Neural cell (in vitro differentiated cells): ENCODE data around the gene SLC66A1.
"Not testable (repeated sequence)": the region's sequence is repeated elsewhere in the genome, so short reads cannot be mapped to it uniquely, and the experiment has no call there.

Source experiments
- CTCF ChIP-seq: fragments of 450-650 bp; IDR thresholded peaks from 2 replicates; pipeline ENCODE4 v1.5.1; 2014; ENCODE audit warnings: antibody characterized with exemption, mild to moderate bottlenecking, moderate library complexity; ENCODE audit not compliant: poor library complexity, severe bottlenecking
- EZH2 ChIP-seq: fragments of 200-600, 300-800 bp; shearing (Covaris generic), sonication (generic); IDR thresholded peaks from 2 replicates; pipeline ENCODE4 v1.6.1; 2014; ENCODE audit warnings: antibody characterized with exemption, low read length, borderline replicate concordance, mild to moderate bottlenecking; ENCODE audit not compliant: insufficient read depth, poor library complexity, severe bottlenecking
- MXI1 ChIP-seq: fragments of 450-650 bp; conservative IDR thresholded peaks from 2 replicates; pipeline ENCODE4 v1.6.1; 2014; ENCODE audit warnings: antibody characterized with exemption, mild to moderate bottlenecking; ENCODE audit not compliant: poor library complexity, severe bottlenecking
- POLR2AphosphoS5 ChIP-seq: IDR thresholded peaks from 2 replicates; pipeline ENCODE4 v1.6.1; 2012
- RAD21 ChIP-seq: fragments of 450-650 bp; conservative IDR thresholded peaks from 2 replicates; pipeline ENCODE4 v1.6.1; 2014; ENCODE audit warnings: antibody characterized with exemption, mild to moderate bottlenecking, moderate library complexity
- REST ChIP-seq: IDR thresholded peaks from 2 replicates; pipeline ENCODE4 v1.6.1; 2012; ENCODE audit warnings: borderline replicate concordance
- TAF1 ChIP-seq: IDR thresholded peaks from 2 replicates; pipeline ENCODE4 v1.6.1; 2012; ENCODE audit warnings: low read depth

- not testable (repeated sequence) for TF ChIP-seq CTCF, POLR2AphosphoS5, EZH2, RAD21, MXI1, REST, TAF1
These were observed 8.0 kb upstream of the SLC66A1 start for GRCh38 chr1:19304081-19304480.
